Measurements from ENCODE around the gene UBE2E2. TPM values are rescaled to one million over a fixed set of nuclear protein-coding genes. Genes with fewer than 3 reads are reported as not detected.

Gene UBE2E2
- total RNA-seq, 1 donor from 2014 or later, result 24.2 TPM

- DNase-seq (ENCODE audit: low read depth, low spot score), result no peak
- Mint-ChIP-seq H3K4me1 (peaks cover 8% of the 10 kb centered on the region), H3K4me3 (no peak overlapping the region), H3K36me3 (ENCODE audit: low read depth) (peaks cover 2% of the 10 kb centered on the region), H3K27ac (ENCODE audit: unreplicated experiment) (no peak overlapping the region), H3K27me3 (ENCODE audit: low read depth) (no peaks in the 10 kb centered on the region), H3K9me3 (peaks cover 2% of the 10 kb centered on the region)
- TF ChIP-seq CTCF (conservative IDR thresholded peaks at IDR 0.05), result no peak
Measured at GRCh38 chr3:23475446-23475845, 272.3 kb downstream of the UBE2E2 start.

- no peak for TF ChIP-seq CTCF (conservative IDR thresholded peaks at IDR 0.05)
- no peak overlapping the region for H3K4me3 Mint-ChIP-seq
- peaks cover 2% of the 10 kb centered on the region for H3K9me3 Mint-ChIP-seq
- H3K27me3 Mint-ChIP-seq (ENCODE audit: low read depth), result no peaks in the 10 kb centered on the region
- no peak overlapping the region for H3K27ac Mint-ChIP-seq (ENCODE audit: unreplicated experiment)
- H3K36me3 Mint-ChIP-seq (ENCODE audit: low read depth), result peaks cover 2% of the 10 kb centered on the region
- DNase-seq (ENCODE audit: low read depth, low spot score), result no peak
- H3K4me1 Mint-ChIP-seq, result peaks cover 24% of the 10 kb centered on the region
Measured at GRCh38 chr3:23479026-23479425, 275.9 kb downstream of the UBE2E2 start.

- DNase-seq (ENCODE audit: low read depth, low spot score), result no peak
- Mint-ChIP-seq H3K27me3 (ENCODE audit: low read depth) (no peaks in the 10 kb centered on the region), H3K27ac (ENCODE audit: unreplicated experiment) (no peak overlapping the region), H3K4me1 (peaks cover 27% of the 10 kb centered on the region), H3K36me3 (ENCODE audit: low read depth) (peaks cover 2% of the 10 kb centered on the region), H3K9me3 (peaks cover 4% of the 10 kb centered on the region), H3K4me3 (no peak overlapping the region)
- no peak for TF ChIP-seq CTCF (conservative IDR thresholded peaks at IDR 0.05)
Measured at GRCh38 chr3:23479615-23480328, 276.6 kb downstream of the UBE2E2 start.

GRCh38 chr3:23480329-23480714 is 277.2 kb downstream of the UBE2E2 start:
- TF ChIP-seq CTCF (conservative IDR thresholded peaks at IDR 0.05), result no peak
- Mint-ChIP-seq H3K27ac (ENCODE audit: unreplicated experiment) (no peak overlapping the region), H3K4me1 (peaks cover 27% of the 10 kb centered on the region), H3K27me3 (ENCODE audit: low read depth) (no peaks in the 10 kb centered on the region), H3K4me3 (peak overlapping the region; percentile 6), H3K9me3 (peaks cover 4% of the 10 kb centered on the region), H3K36me3 (ENCODE audit: low read depth) (peaks cover 2% of the 10 kb centered on the region)
- DNase-seq (ENCODE audit: low read depth, low spot score), result no peak

GRCh38 chr3:23481011-23481615 is 278.0 kb downstream of the UBE2E2 start:
- peaks cover 4% of the 10 kb centered on the region for H3K36me3 Mint-ChIP-seq (ENCODE audit: low read depth)
- TF ChIP-seq CTCF (conservative IDR thresholded peaks at IDR 0.05), result no peak
- no peaks in the 10 kb centered on the region for H3K27me3 Mint-ChIP-seq (ENCODE audit: low read depth)
- H3K4me3 Mint-ChIP-seq, result no peak overlapping the region
- H3K4me1 Mint-ChIP-seq, result peaks cover 27% of the 10 kb centered on the region
- no peak for DNase-seq (ENCODE audit: low read depth, low spot score)
- no peak overlapping the region for H3K27ac Mint-ChIP-seq (ENCODE audit: unreplicated experiment)
- H3K9me3 Mint-ChIP-seq, result peaks cover 8% of the 10 kb centered on the region

Data from neural crest cell (in vitro differentiated cells).